Right ventricle myocardium inferior (tissue), 1 donor: Measurements from ENCODE around the gene PPP1R11. TPM values are rescaled to one million over a fixed set of nuclear protein-coding genes. Genes with fewer than 3 reads are reported as not detected.

Experiments used
- ATAC-seq: fragments of 200-7000 bp; cut with Tn5 transposase; one replicate; pipeline ENCODE4 v1.9.1; 2020; ENCODE audit warnings: mild to moderate bottlenecking, moderate library complexity
- DNase-seq: peaks from one replicate; pipeline ENCODE4 v3.0.0; 2021; ENCODE audit errors: missing footprints
- intact Hi-C: fragments of 100-400 bp; cut with DNase I; formaldehyde crosslinking; loops from one replicate; pipeline ENCODE4 v1.11.0; 2022
- total RNA-seq: library from RNA; stranded (reverse); fragmentation: NEBNext Ultra II Directional; extraction: Animal tissue kit (Norgen Biotek cat#: 25700); gene quantifications from one replicate; pipeline ENCODE4 v1.2.1, GENCODE V29; 2021
- donor health status: DM: no; HTN: yes; CAD: no; lungs with severe emphysema.

PPP1R11 gene
- total RNA-seq, 1 donor from 2014 or later: 44.3 TPM

DNA sequence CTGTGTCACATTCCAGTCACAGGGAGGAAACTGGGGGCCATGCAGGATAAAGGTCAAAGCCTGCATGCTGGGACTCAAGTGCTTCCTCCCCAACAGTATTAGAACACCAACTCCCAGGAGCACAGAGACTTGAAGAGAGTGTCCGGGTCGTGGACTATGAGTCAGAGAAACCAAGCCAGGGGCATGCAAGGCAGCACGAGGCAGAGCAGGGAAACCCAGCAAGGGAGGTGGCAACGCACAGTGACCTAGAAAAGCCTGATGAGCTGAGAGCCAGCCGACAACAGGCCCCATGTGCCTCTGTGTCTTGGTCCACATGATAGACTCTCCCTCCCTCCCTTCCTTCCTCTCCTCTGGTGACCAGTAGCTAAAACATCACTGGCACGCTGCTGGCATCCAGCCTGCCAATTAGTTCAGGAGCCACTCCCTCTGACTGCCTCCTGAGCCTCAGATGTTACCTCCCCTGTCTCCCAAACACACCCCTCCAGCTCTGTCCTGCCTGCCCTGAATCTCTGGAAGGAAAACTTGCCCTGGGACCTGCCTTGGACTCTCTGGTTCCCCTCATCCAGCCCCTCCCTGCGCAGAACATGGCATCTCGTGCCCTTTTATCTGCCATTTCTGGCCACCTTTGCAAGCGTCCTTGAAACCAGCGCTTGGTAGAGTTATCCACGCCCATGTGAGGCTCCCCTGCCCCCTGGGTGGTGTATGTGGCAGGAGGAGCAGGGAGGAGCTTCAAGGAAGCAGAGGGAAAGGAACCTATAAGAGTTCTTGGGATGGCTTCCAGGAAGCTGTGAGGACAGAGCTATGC lies 24.8 kb downstream of the PPP1R11 start:
- no peak for ATAC-seq

DNA sequence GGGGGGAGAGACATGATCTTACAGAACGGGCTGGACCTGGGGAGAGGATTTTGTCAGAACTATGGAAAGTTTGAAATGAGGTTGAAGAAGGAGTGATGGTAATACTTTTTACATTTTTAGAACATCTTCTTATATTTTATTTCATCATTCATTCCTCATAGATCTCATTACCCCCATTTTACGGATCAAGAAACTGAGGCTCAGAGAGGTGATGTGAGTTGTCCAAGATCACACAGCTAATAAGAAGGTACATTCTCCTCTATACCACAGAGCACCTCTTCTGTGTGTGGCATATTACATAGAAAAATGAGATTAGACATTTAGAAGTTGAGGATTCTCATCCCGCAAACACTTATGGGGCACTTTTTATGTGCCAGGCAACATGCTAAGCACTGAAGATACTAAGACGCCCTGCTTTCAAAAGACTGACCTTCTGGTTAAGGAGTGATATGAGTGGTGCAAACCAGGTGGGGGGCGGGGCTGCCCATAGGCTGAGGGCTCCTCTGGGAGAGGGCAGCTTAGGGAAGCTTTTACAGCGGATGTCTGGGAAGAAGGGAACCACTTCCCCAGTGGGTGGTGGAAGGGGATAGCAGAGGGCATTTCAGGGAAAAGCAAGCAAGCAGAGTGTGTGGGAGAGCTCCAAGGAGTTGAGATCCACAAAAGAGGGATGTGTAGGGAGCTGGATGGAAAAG lies 26.0 kb downstream of the PPP1R11 start:
- DNase-seq (no peak), ATAC-seq (no peak)
- intact Hi-C loops: no loop called here

More for the DNA sequence above, 24.8 kb downstream of the PPP1R11 start:
- intact Hi-C loops: no loop called here
- DNase-seq: no peak

DNA sequence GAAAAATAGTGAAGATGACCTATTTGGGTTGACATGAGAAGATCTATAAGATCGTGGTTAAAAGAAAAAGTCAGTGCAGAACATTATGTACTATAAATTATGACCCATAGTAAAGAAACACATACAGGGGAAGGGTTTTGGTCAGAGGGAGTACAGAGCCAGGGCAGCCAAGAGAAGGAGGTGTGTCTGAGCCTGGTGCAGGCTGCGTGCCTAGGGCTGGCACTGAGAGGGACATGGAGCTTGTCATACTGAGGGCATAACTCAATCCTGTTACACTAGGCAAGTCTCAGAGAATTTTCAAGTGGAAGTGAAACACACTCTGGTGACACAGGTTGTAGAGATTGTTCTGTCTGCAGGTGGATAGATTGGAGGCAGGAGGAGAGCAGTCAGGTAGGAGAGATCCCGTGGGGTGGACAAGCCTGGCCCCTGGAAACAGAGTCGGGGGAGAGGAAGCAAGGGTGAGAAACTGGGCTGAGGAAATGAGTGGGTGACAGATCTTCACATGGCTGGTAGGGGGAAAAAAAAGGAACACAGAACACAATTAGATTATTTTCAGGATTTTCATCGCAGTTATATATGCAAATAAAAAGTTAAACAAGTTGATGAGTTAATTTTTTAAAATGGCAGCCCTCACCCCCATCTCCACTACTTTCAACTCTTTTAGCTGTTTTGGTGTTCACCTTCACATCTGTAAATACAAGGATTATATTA lies 27.1 kb downstream of the PPP1R11 start:
- DNase-seq: no peak
- ATAC-seq: no peak
- intact Hi-C loops: no loop called here

DNA sequence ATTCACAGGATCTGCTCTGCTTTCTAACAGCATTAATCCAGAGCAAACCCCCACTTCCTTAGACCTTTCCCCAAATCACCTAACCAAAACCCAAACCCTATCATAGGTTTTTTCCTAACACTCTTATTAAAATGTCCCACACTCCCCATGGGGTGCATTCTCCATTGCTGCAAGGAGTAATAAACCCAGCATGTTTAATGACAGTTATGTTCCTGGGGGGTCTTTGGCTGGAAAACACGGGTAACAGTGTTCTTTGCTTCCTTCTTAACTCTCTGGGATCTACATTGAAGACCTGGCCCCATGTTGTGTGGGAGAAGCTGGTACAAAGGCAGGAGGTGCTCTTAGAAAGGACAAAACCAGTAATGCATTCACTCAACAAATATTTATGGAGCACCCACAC lies 29.8 kb downstream of the PPP1R11 start:
- ATAC-seq: no peak
- intact Hi-C loops: no loop called here

DNA sequence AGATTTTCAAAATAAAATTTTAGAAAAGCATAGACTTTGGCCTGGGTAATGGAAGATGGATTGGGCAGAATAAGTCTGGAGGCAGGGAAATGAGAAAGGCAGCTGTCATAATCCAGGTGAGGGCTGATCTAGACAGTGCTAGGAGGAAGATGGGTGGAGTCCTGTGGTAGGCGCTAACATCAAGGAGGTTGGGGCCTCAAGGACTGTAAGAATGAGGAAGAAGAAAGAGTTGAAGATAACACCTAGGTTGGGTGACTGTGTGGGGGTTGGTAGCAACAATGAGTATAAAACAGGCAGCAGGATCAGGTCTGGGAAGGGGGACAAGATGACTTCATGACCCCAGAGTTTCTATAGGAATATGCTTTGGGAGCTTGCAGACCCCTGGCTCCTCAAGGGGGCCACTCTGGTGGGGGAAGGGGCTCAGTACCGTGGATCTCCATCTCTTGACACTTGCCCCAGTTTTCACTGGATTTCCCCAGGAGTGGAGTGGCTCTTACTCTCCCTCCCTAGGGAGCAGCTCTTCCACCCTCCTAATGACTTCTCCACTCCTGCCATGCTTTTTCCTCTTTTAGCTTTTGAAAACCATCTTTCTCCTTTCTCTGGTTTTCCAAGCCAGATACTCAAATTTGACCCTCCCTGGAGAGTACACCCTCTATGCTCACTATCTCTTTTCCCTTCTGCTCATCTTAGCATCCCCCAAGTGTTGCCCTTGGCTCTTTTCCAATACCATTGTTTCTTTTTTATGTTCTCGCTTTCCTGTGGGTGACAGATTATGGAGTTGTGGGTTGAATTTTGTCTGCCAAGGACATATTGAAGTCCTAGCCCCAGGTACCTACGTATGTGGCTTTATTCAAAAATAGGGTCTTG lies 31.1 kb downstream of the PPP1R11 start:
- DNase-seq (no peak), ATAC-seq (no peak)
- intact Hi-C loops: no loop called here

More for the DNA sequence above, 29.8 kb downstream of the PPP1R11 start:
- DNase-seq: no peak

DNA sequence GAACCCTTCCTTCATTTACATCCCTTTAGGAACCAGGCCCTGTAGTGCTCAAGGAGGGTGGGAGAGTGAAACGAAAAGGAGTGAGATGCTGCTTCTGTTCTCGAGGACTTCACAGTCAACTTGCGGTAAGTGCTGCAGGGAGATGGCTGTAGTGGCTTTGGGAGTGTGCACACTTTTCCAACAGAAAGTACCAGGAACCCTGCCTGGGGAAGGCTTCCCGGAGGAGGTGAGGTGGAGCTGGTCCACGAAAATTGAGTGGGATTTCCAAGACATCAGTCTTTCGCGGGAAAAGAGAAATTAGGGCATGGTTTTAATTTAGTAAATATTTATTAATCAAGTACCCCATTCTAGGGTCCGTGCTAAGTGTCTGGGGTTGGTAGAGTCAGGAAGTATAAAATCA lies 33.2 kb downstream of the PPP1R11 start:
- ATAC-seq (no peak), DNase-seq (no peak)
- intact Hi-C loops: loop anchor here (2.0 kb wide), 1 partner anchor 33 kb away; the partner anchor contains the start of gene PPP1R11

DNA sequence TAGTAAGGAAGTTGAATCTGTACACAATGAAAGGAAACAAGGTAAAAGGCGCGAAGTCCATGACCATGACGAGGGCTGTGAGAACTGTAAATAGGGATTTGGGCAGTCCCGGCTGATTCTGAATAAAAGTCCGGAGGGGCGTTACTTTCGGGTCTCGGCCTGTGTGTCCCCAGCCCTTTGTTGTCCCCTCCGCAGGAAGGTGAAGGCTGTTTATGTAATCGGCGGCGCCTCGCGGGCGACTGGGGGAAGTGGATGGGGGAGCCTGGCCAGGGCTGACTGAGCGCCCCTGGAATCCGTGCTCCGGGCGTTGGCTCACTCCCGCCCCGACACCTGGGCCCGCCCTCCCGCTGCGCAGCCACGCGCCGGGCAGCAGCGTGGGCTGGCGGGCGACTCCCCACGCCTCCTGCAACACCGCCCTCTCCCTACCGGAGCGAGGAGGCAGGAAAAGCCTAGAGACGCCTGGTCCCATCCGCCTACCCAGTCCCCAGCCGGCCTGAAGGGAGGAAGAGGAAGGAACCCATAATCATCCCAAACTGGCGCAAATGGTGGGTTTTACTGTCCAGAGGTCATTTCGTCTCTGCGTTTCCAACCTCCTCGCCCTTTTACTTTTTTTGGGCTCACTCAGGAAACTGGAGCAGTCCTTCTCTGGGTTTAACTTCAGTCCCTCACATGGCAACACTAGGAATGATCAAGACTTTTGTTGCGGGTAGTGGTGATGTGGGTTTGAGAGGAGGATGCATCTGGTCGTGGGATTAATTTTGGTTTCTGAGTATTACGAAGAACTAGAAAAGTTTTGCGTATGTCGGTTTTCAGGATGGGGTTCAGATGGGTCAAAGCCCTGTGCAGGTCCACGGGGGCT lies 33.8 kb downstream of the PPP1R11 start:
- ATAC-seq: peak; percentile 15
- DNase-seq: no peak
- intact Hi-C loops: loop anchor here (2.0 kb wide), 1 partner anchor 34 kb away; the partner anchor contains the start of gene PPP1R11

DNA sequence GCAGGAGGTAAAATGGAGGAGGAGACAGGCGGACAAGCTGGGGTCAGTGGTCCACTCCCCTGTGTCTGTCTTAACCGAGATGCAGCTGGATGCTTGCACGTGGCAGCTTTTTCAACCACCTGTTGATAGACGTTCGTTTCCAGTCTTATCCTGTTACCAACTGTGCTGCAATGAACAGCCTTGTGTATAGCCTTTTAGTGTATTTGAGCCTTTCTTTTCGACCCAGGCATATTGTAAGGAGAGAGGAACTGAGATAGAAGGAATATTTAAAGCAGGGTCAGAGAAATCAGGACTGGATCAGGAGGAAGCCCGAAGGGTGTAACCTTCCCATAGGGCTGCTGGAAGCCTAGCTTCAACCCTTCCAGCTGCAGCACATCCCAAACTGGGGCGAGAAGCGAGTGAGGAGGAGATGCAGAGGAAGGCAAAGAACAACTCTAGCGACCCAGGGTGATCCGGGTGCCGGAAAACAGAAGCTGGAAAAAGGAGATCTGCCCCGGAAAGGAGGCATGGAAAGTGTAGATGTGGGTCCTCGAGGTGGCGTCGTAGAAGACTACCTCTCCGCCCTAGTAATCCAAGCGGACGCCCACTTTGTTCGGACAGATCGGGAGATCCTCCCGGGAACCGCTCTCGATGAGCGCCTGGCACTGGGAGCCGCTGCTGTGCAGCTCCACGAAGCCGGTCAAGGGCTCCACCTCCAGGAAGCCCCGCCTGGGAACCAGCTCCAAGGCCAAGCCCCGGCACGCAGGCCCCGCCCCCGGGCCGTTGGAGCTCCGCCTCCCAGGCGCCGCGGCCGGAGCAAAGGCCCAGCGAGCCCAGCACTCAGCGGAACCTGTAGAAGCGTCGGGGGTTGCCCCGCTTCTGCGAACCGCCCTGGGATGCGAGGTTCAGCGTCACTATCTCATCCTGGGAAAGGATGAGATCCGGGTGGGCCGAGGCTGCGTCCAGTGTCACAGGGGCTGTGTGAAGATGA lies 34.7 kb downstream of the PPP1R11 start:
- DNase-seq (peak; percentile 96), ATAC-seq (peak; percentile 96)
- intact Hi-C loops: loop anchor here (2.0 kb wide), 2 partner anchors 35 to 69 kb away; partner anchors contain the start of gene PPP1R11

DNA sequence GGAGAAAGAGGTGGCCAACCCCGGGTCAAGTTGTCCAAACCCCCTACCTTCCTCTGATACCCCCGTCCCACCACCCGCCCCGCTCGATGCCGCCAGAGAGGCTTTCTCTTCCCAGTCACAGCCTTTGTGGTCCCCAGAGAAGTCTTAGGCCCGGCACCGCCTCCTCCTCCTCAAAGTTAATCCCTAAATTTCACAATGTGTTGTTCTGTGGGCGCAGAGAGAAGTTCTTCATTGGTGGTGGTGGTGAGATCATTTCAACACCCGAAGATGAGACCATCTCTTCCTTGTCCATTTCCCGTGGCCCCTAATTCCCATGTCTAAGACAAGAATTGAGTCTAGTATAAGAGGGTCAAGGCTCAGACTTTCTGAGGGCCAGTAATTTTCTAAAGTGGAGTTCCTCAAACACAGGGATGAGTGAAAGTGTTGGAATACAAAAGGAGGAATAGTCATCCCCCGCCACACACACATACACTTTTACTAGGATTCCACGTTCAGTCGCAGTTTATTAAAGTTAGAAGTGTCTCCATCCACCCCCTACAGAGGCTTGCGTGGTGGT lies 35.5 kb downstream of the PPP1R11 start:
- ATAC-seq (peak; percentile 18), DNase-seq (no peak)
- intact Hi-C loops: loop anchor here (2.0 kb wide), 1 partner anchor 68 kb away; no protein-coding TSS in a partner anchor

DNA sequence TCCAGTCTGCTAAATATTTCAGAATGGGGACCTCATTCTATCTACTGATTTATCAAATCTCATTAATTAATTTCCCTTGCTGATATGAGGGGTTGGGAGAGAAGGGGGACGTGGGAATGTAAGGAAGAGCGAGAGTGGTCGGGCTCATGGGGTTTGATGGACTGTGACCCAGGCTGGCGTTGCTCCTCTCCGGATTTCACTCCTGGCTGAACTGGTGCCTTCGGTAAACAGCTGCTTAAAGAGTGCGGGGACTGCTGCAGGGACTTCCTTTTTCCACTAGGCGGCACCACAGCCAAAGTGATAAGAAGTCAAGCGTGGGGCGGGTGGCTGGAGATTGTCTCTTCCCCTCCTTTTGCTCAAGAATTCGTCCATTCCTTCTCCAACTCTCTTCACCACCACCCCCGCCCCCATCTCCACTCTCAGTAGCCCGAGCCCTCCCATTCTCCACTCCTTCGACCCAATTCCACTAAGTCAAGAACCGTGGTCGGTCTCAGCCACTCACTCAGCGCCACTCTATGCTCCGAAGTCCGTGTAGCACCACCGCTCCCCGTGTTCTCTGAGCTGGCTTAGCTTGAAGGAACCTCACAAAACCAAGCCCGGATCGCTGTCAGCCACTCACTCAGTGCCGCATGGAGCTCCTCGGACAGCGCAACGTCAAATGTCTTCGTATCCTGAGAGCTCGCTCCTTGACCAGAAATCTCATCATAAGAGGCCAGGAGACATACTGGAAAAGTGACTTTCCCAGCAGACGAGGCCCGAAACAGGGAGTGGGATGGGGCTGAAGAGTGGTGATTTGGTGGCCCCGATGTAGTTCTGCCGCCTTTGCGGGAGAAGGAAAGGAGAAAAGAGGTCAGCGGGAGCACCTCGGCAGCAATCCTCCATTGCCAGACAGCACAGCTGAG lies 36.2 kb downstream of the PPP1R11 start:
- intact Hi-C loops: loop anchor here (1.0 to 2.0 kb wide), 2 partner anchors 28 to 68 kb away; no protein-coding TSS in a partner anchor
- peak; percentile 89 for DNase-seq
- ATAC-seq: peak; percentile 88

DNA sequence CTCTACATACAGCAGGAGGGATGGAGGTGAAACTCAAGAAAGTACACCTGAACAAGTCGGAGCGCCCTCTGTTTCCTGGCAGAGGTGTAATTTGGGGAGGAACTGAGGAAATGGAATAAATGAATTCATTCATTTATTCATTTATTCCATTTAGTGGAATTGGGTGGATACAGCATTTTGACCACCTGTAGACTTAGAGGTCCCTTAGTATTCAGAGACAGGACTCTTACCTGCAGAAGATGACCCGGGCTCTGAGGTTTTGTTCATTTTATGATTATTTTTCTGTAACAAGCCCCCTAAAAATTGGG lies 36.8 kb downstream of the PPP1R11 start:
- intact Hi-C loops: loop anchor here (1.0 to 2.0 kb wide), 2 partner anchors 27 to 67 kb away; no protein-coding TSS in a partner anchor
- DNase-seq: no peak
- ATAC-seq: no peak

DNA sequence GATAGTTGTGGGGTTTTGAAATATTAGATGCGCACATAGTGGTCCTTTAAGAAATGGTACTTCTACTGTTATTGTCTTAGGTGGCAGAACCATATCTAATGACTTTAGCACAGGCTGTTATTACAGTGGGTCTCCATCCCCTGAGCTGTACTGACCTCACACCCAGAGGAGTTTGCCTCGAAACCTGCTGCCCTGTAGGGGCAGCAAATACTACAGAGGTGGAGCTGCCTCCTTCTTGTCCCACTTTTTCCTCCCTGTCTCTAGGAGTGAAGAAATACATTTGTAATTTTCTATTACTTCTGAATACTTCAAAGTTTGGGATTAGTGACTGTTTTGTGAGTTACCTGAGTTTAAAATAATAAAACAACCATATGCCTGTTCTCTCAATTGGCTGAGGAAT lies 37.7 kb downstream of the PPP1R11 start:
- intact Hi-C loops: no loop called here
- ATAC-seq (no peak), DNase-seq (no peak)

DNA sequence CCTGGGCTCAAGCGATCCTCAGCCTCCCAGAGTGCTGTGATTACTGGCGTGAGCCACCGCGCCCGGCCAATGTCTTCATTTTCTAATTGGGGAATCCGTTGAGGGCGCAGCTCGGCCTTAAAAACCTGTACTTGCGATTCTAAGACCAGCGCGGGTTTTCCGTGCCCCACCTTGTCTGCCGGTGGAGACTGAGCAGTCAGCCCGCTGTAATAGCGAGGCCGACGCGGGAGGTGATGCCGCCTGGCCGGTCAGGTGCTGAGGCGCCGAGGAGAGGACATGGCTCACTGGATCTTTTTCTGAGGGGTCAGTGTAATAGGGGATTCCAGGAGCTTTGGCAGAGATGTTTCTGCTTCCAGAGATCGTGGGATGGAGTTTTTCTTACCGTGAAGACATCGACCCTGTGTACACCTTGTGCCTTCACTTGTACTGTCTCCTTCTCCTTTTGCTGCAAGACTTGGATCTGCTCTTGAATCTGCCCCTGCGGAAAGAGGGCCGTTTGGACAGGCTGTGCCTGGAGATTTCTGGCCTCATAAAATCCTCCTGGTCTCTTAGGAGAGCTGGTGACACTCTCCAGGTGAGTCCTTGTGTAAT lies 44.4 kb downstream of the PPP1R11 start:
- intact Hi-C loops: no loop called here
- ATAC-seq: no peak
- no peak for DNase-seq

DNA sequence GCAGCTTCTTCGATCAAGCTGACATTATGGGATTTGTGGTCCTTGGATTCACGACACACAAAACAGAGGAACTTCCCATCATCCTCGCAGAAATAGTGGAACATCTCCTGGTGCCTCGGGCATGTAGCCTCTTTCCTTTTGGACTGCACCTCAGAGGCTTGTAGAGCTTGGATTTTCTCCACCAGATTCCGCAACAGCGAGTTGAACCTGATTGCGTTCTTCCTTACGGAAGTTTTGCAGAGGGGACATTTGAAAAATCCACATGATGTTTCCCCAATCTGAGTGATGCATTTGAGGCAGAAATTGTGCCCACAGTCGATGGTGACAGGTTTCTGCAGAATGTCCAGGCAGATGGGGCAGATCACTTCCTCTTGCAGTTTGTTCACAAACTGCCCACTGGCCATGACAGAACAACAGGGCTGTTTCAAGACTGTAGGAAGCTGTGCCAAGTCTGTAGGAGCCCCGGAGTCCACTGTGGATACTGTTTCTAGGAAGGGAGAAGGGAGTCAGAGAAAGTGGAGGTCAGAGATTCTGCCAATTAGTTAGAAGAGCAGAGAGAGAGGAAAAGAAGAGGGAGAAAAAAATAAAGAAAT lies 45.5 kb downstream of the PPP1R11 start:
- intact Hi-C loops: no loop called here
- no peak for DNase-seq
- no peak for ATAC-seq
